SK-N-SH treated with all-trans-retinoic acid at 6 μM for 48 hours (cell line): ENCODE measurements around the gene BIRC3.

Source experiments
- ZC3H10 ChIP-seq: fragments of 250-450 bp; sonication (Bioruptor Pico); IDR thresholded peaks from 2 replicates; pipeline ENCODE4 v1.5.1; 2021; ENCODE audit warnings: mild to moderate bottlenecking, moderate library complexity
- ZNF70 ChIP-seq: fragments of 450-650 bp; formaldehyde crosslinking; IDR thresholded peaks from 2 replicates; pipeline ENCODE4 v1.5.0; 2020; ENCODE audit warnings: mild to moderate bottlenecking, moderate library complexity

GRCh38 chr11:102345904-102346303, 28.6 kb downstream of the BIRC3 start:
- TF ChIP-seq ZC3H10 (CRISPR knock-in tag) (no peak), ZNF70 (CRISPR knock-in tag) (no peak)
